ENCODE results near the gene TMEM164. TPM values are rescaled to one million over a fixed set of nuclear protein-coding genes. Genes with fewer than 3 reads are reported as not detected.

The TMEM164 gene
- total and polyA plus RNA-seq, 10 of the 15 experiments (the other 5 are each of a cell fraction or from before 2014, with no cell fraction given), result 0.61 to 18.3 (median 7.0) TPM

DNA sequence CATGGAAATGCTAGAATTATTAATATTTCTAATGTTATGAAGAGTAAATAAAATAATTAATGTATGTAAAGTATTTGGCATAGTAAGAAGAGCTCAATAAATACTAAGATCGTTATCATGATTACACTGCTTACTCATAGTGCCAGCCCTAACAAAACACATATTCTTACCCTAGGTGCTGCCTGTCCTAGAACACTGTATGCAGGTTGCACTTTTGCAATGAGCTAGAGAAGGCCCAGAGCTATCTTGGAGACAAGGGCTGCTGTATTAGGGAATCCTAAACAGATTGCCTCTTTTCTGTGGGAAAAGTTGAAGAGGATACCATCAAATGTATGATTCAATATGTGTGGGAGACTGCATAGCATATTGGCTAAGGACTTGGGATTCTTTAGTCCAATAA lies 48.0 kb upstream of the TMEM164 start:
- no peak for FAIRE-seq
- BruUV-seq (replicated peaks), result no TSS peak
- TF ChIP-seq TCF12 (IDR thresholded peaks at IDR 0.05; ENCODE audit: low read depth, low read length) (no peak), CHD1 (IDR thresholded peaks at IDR 0.05; ENCODE audit: low read depth, low read length) (no peak), CREB1 (IDR thresholded peaks at IDR 0.05; ENCODE audit: low read depth) (no peak), DPF2 (IDR thresholded peaks at IDR 0.05) (no peak), ZNF217 (IDR thresholded peaks at IDR 0.05) (no peak), SREBF1 (IDR thresholded peaks at IDR 0.05; ENCODE audit: low read length) (no peak), PML (IDR thresholded peaks at IDR 0.05; ENCODE audit: low read length) (no peak), EP300 (IDR thresholded peaks at IDR 0.05; ENCODE audit: borderline replicate concordance in 1 of 2, control insufficient read depth in 1 of 2, low read depth in 2 of 2, low read length in 2 of 2) (no peak), HDAC6 (IDR thresholded peaks at IDR 0.05; ENCODE audit: unreplicated experiment) (no peak), TBL1XR1 (IDR thresholded peaks at IDR 0.05; ENCODE audit: low read depth, low read length) (no peak)
- TF ChIP-seq, protein P1, sequence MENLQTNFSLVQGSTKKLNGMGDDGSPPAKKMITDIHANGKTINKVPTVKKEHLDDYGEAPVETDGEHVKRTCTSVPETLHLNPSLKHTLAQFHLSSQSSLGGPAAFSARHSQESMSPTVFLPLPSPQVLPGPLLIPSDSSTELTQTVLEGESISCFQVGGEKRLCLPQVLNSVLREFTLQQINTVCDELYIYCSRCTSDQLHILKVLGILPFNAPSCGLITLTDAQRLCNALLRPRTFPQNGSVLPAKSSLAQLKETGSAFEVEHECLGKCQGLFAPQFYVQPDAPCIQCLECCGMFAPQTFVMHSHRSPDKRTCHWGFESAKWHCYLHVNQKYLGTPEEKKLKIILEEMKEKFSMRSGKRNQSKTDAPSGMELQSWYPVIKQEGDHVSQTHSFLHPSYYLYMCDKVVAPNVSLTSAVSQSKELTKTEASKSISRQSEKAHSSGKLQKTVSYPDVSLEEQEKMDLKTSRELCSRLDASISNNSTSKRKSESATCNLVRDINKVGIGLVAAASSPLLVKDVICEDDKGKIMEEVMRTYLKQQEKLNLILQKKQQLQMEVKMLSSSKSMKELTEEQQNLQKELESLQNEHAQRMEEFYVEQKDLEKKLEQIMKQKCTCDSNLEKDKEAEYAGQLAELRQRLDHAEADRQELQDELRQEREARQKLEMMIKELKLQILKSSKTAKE (IDR thresholded peaks at IDR 0.05; ENCODE audit: low read depth, poor library complexity, severe bottlenecking), result no peak
- TF ChIP-seq, protein P2, sequence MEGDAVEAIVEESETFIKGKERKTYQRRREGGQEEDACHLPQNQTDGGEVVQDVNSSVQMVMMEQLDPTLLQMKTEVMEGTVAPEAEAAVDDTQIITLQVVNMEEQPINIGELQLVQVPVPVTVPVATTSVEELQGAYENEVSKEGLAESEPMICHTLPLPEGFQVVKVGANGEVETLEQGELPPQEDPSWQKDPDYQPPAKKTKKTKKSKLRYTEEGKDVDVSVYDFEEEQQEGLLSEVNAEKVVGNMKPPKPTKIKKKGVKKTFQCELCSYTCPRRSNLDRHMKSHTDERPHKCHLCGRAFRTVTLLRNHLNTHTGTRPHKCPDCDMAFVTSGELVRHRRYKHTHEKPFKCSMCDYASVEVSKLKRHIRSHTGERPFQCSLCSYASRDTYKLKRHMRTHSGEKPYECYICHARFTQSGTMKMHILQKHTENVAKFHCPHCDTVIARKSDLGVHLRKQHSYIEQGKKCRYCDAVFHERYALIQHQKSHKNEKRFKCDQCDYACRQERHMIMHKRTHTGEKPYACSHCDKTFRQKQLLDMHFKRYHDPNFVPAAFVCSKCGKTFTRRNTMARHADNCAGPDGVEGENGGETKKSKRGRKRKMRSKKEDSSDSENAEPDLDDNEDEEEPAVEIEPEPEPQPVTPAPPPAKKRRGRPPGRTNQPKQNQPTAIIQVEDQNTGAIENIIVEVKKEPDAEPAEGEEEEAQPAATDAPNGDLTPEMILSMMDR (IDR thresholded peaks at IDR 0.05 in 2 of 3, conservative IDR thresholded peaks at IDR 0.05 in 1 of 3; ENCODE audit: control insufficient read depth in 2 of 3, extremely low read depth in 1 of 3, insufficient read depth in 1 of 3, low read depth in 3 of 3, low read length in 3 of 3), result no peak
- TF ChIP-seq, protein P3, sequence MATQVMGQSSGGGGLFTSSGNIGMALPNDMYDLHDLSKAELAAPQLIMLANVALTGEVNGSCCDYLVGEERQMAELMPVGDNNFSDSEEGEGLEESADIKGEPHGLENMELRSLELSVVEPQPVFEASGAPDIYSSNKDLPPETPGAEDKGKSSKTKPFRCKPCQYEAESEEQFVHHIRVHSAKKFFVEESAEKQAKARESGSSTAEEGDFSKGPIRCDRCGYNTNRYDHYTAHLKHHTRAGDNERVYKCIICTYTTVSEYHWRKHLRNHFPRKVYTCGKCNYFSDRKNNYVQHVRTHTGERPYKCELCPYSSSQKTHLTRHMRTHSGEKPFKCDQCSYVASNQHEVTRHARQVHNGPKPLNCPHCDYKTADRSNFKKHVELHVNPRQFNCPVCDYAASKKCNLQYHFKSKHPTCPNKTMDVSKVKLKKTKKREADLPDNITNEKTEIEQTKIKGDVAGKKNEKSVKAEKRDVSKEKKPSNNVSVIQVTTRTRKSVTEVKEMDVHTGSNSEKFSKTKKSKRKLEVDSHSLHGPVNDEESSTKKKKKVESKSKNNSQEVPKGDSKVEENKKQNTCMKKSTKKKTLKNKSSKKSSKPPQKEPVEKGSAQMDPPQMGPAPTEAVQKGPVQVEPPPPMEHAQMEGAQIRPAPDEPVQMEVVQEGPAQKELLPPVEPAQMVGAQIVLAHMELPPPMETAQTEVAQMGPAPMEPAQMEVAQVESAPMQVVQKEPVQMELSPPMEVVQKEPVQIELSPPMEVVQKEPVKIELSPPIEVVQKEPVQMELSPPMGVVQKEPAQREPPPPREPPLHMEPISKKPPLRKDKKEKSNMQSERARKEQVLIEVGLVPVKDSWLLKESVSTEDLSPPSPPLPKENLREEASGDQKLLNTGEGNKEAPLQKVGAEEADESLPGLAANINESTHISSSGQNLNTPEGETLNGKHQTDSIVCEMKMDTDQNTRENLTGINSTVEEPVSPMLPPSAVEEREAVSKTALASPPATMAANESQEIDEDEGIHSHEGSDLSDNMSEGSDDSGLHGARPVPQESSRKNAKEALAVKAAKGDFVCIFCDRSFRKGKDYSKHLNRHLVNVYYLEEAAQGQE (IDR thresholded peaks at IDR 0.05; ENCODE audit: low read depth, low read length), result no peak
- TF ChIP-seq, protein P4, sequence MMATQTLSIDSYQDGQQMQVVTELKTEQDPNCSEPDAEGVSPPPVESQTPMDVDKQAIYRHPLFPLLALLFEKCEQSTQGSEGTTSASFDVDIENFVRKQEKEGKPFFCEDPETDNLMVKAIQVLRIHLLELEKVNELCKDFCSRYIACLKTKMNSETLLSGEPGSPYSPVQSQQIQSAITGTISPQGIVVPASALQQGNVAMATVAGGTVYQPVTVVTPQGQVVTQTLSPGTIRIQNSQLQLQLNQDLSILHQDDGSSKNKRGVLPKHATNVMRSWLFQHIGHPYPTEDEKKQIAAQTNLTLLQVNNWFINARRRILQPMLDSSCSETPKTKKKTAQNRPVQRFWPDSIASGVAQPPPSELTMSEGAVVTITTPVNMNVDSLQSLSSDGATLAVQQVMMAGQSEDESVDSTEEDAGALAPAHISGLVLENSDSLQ (IDR thresholded peaks at IDR 0.05), result no peak

More for the DNA sequence above, 48.0 kb upstream of the TMEM164 start:
- ATAC-seq (no peak), DNase-seq (ENCODE audit: low read depth, low spot score) (no peak)
- H3K9ac ChIP-seq (ENCODE audit: control insufficient read depth, insufficient read depth, low read length), result no peak overlapping the region
- in situ Hi-C loops (cut with MboI), result no loop called here
- 0 out of 2 replicates have a peak, but pooled peaks cover 7% of the 10 kb centered on the region for H3K4me1 ChIP-seq (ENCODE audit: control insufficient read depth, insufficient read depth, low read length)
- H3K4me2 ChIP-seq (ENCODE audit: control insufficient read depth, insufficient read depth), result no peak overlapping the region
- WGBS (ENCODE audit: insufficient coverage, insufficient replicate concordance, low lambda C conversion rate, missing lambda C conversion rate), result 32% methylated on average over 1 of the region's 1 CpG
- POLR2A ChIA-PET, result interaction anchor here (0.8 kb wide), 1 partner anchor 10 kb away, joined by 3 read pairs; no protein-coding TSS in a partner anchor
- H3K79me2 ChIP-seq (ENCODE audit: control insufficient read depth, insufficient read depth, low read length), result no peaks in the 10 kb centered on the region
- H3K4me3 ChIP-seq, result no peak overlapping the region
- RAD21 ChIA-PET (ENCODE audit: unreplicated experiment), result no interaction called here
- no peaks in the 10 kb centered on the region for H3K27me3 ChIP-seq (replicated peaks in 1 of 2; ENCODE audit: control insufficient read depth in 2 of 2, insufficient read depth in 2 of 2, low read length in 1 of 2)
- intact Hi-C loops (cut with micrococcal nuclease; ENCODE audit: unreplicated experiment), result no loop called here
- SMC1A ChIA-PET (ENCODE audit: uncharacterized antibody, unreplicated experiment), result interaction anchor here (1.0 to 1.2 kb wide), 3 partner anchors 9 to 174 kb away, joined by 3 read pairs; no protein-coding TSS in a partner anchor
- no peaks in the 10 kb centered on the region for H3K9me3 ChIP-seq (replicated peaks; ENCODE audit: control insufficient read depth, insufficient read depth, low read length)
- H2AFZ ChIP-seq (ENCODE audit: control insufficient read depth, low read depth, low read length), result no peak overlapping the region
- no peak overlapping the region for H3K27ac ChIP-seq (ENCODE audit: control insufficient read depth, insufficient read depth)
- H3K36me3 ChIP-seq (ENCODE audit: control insufficient read depth in 2 of 2, insufficient read depth in 2 of 2, low read length in 1 of 2), result no peaks in the 10 kb centered on the region
- CTCF ChIA-PET, result interaction anchor here (0.8 to 1.7 kb wide), 3 partner anchors 18 to 71 kb away, joined by 3 read pairs; no protein-coding TSS in a partner anchor
- peaks cover 2% of the 10 kb centered on the region; the same call in 1 of the 2 replicates for H4K20me1 ChIP-seq (ENCODE audit: control insufficient read depth, insufficient read depth)

Measured in GM12878 (cell line).